PC-9 (cell line): Measurements from ENCODE around the gene EFNA4. TPM values are rescaled to one million over a fixed set of nuclear protein-coding genes. Genes with fewer than 3 reads are reported as not detected.
A peak's percentile ranks its signal among the peaks of the same experiment; 100 is the strongest.

Experiments
- BruUV-seq: library from RNA; stranded (reverse); fragments of 400-500 nt; replicated peaks from 2 replicates; lab custom pipeline; 2021; lab: Mats Ljungman, UMichigan
- CTCF ChIA-PET: fragments of 300-600 bp; sonication (Branson Sonifier 250); formaldehyde crosslinking; loops from one replicate; lab custom pipeline; 2022; ENCODE audit warnings: antibody characterized with exemption; lab: Charles Lee
- POLR2A ChIA-PET: fragments of 300-600 bp; sonication (Branson Sonifier 250); formaldehyde crosslinking; loops from one replicate; lab custom pipeline; 2022; ENCODE audit warnings: antibody characterized with exemption; ENCODE audit not compliant: unreplicated experiment; lab: Charles Lee
- DNase-seq, 2 experiments: peaks; one replicate each; pipeline versions ENCODE4 v3.0.0 to v3.0.0-alpha.2; 2015 to 2022; ENCODE audit warnings: mixed read lengths in 1 of 2
- H2AFZ ChIP-seq: fragments of 200-600 bp; sonication (generic); 2 replicates; pipeline ENCODE4 v1.8.1; 2017; ENCODE audit warnings: antibody characterized with exemption
- H3F3A ChIP-seq: fragments of 200-600 bp; sonication (generic); 2 replicates; pipeline ENCODE4 v1.8.1; 2017; ENCODE audit warnings: antibody characterized with exemption, mild to moderate bottlenecking, low read depth; ENCODE audit not compliant: insufficient read depth
- H3K27ac ChIP-seq: fragments of 200-600 bp; sonication (generic); 2 replicates; pipeline ENCODE4 v1.6.1; 2016; ENCODE audit warnings: mixed run types
- H3K27me3 ChIP-seq: fragments of 200-600 bp; sonication (generic); 2 replicates; pipeline ENCODE4 v1.6.1; 2016; ENCODE audit warnings: low read depth, mixed run types; ENCODE audit not compliant: insufficient read depth
- H3K36me3 ChIP-seq: fragments of 200-600 bp; sonication (generic); 2 replicates; pipeline ENCODE4 v1.6.1; 2016; ENCODE audit warnings: low read depth, mixed run types
- H3K4me1 ChIP-seq: fragments of 200-600 bp; sonication (generic); replicated peaks from 2 replicates; pipeline ENCODE4 v1.6.1; 2016; ENCODE audit warnings: mixed run types; ENCODE audit not compliant: insufficient read depth
- H3K4me2 ChIP-seq: fragments of 200-600 bp; sonication (generic); 2 replicates; pipeline ENCODE4 v1.6.1; 2017; ENCODE audit warnings: mixed run types
- H3K4me3 ChIP-seq: fragments of 200-600 bp; sonication (generic); 2 replicates; pipeline ENCODE4 v1.6.1; 2016; ENCODE audit warnings: mixed run types
- H3K79me2 ChIP-seq: fragments of 200-600 bp; sonication (generic); 2 replicates; pipeline ENCODE4 v1.6.1; 2017; ENCODE audit warnings: low read depth, mixed run types
- H3K9me2 ChIP-seq: fragments of 200-600 bp; sonication (generic); 2 replicates; pipeline ENCODE4 v1.8.1; 2017; ENCODE audit warnings: mild to moderate bottlenecking; ENCODE audit not compliant: insufficient read depth
- H3K9me3 ChIP-seq: fragments of 200-600 bp; sonication (generic); 2 replicates; pipeline ENCODE4 v1.8.1; 2016; ENCODE audit warnings: low read depth; ENCODE audit not compliant: insufficient read depth
- H4K20me1 ChIP-seq: fragments of 200-600 bp; sonication (generic); 2 replicates; pipeline ENCODE4 v1.8.1; 2017; ENCODE audit not compliant: insufficient read depth
- EZH2 ChIP-seq: fragments of 200-600 bp; sonication (generic); IDR thresholded peaks from 2 replicates; pipeline ENCODE4 v1.8.0; 2017; ENCODE audit warnings: antibody characterized with exemption, low read depth
- intact Hi-C: fragments of 100-400 bp; cut with micrococcal nuclease; formaldehyde crosslinking; loops from one replicate; pipeline ENCODE4 v1.10.0; 2022; ENCODE audit not compliant: unreplicated experiment
- total RNA-seq: library from RNA; stranded (reverse); gene quantifications from 2 replicates; pipeline ENCODE4 v1.2.3, GENCODE V29; 2021
- TF ChIP-seq, protein P1 (sequence below): fragments of 200-600 bp; sonication (generic); conservative IDR thresholded peaks from 2 replicates; pipeline ENCODE4 v1.6.1; 2017; ENCODE audit warnings: mixed run types, antibody characterized with exemption, mild to moderate bottlenecking, moderate library complexity

EFNA4 gene
- total RNA-seq, 1 experiment from 2014 or later = 14.0 TPM

GRCh38 chr1:155073377-155074242, 10.1 kb downstream of the EFNA4 start:
- H2AFZ ChIP-seq = no peak overlapping the region
- intact Hi-C loops = no loop called here
- no peaks in the 10 kb centered on the region; the same call in 1 of the 2 replicates for H4K20me1 ChIP-seq
- TF ChIP-seq, protein P1, sequence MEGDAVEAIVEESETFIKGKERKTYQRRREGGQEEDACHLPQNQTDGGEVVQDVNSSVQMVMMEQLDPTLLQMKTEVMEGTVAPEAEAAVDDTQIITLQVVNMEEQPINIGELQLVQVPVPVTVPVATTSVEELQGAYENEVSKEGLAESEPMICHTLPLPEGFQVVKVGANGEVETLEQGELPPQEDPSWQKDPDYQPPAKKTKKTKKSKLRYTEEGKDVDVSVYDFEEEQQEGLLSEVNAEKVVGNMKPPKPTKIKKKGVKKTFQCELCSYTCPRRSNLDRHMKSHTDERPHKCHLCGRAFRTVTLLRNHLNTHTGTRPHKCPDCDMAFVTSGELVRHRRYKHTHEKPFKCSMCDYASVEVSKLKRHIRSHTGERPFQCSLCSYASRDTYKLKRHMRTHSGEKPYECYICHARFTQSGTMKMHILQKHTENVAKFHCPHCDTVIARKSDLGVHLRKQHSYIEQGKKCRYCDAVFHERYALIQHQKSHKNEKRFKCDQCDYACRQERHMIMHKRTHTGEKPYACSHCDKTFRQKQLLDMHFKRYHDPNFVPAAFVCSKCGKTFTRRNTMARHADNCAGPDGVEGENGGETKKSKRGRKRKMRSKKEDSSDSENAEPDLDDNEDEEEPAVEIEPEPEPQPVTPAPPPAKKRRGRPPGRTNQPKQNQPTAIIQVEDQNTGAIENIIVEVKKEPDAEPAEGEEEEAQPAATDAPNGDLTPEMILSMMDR = no peak
- TF ChIP-seq EZH2 = no peak
- no TSS peak for BruUV-seq
- no peak for DNase-seq
- H3K36me3 ChIP-seq = no peaks in the 10 kb centered on the region
- H3K27me3 ChIP-seq = no peaks in the 10 kb centered on the region
- H3F3A ChIP-seq = peaks cover 36% of the 10 kb centered on the region; the same call in 1 of the 2 replicates
- ChIA-PET CTCF (no interaction called here), POLR2A (no interaction called here)
- H3K4me2 ChIP-seq = no peak overlapping the region
- no peak overlapping the region for H3K4me3 ChIP-seq
- no peaks in the 10 kb centered on the region for H3K9me2 ChIP-seq
- H3K27ac ChIP-seq = no peak overlapping the region
- peaks cover 14% of the 10 kb centered on the region for H3K4me1 ChIP-seq
- no peaks in the 10 kb centered on the region for H3K9me3 ChIP-seq
- H3K79me2 ChIP-seq = no peaks in the 10 kb centered on the region

- H3F3A ChIP-seq = peaks cover 29% of the 10 kb centered on the region; the same call in 1 of the 2 replicates
- CTCF ChIA-PET = interaction anchor here (0.6 to 0.8 kb wide), 3 partner anchors 10 to 597 kb away, joined by 3 read pairs; no protein-coding TSS in a partner anchor
- H3K27ac ChIP-seq = no peak overlapping the region
- H3K36me3 ChIP-seq = no peaks in the 10 kb centered on the region
- no TSS peak for BruUV-seq
- no peaks in the 10 kb centered on the region for H3K79me2 ChIP-seq
- H3K27me3 ChIP-seq = peaks cover 18% of the 10 kb centered on the region
- intact Hi-C loops = no loop called here
- no peak for DNase-seq
- no peak overlapping the region for H3K4me2 ChIP-seq
- no peak overlapping the region for H2AFZ ChIP-seq
- TF ChIP-seq EZH2 = no peak
- POLR2A ChIA-PET = interaction anchor here (0.6 kb wide), 1 partner anchor 970 kb away, joined by 4 read pairs; no protein-coding TSS in a partner anchor
- H3K9me2 ChIP-seq = no peaks in the 10 kb centered on the region
- H3K4me3 ChIP-seq = no peak overlapping the region
- no peaks in the 10 kb centered on the region for H4K20me1 ChIP-seq
- no peaks in the 10 kb centered on the region for H3K9me3 ChIP-seq
- H3K4me1 ChIP-seq = peaks cover 29% of the 10 kb centered on the region
Measured at GRCh38 chr1:155075535-155075934, 12.0 kb downstream of the EFNA4 start.

DNA sequence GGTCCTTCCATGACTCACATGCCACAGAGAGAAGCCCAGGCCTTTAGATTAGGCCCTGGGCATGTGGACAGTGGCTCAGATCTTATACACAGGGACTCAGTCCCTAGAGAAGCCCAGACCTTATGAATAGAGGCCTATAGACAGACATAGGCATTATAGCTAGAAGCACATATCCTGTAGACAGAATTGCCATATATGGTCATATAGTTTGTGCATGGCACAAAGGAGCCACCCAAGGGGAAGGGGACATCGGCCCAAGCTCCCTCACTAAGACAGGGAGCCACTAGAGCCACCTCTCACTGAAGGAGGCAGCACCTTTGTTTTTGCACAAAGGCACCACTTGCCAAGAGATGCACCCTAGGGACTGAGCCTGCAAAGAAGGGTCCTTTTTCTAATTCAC, 12.8 kb downstream of the EFNA4 start:
- H3K79me2 ChIP-seq = no peaks in the 10 kb centered on the region
- POLR2A ChIA-PET = no interaction called here
- no peaks in the 10 kb centered on the region for H3K36me3 ChIP-seq
- no TSS peak for BruUV-seq
- H3K4me2 ChIP-seq = no peak overlapping the region
- peaks cover 25% of the 10 kb centered on the region for H3K27me3 ChIP-seq
- intact Hi-C loops = no loop called here
- H3K27ac ChIP-seq = no peak overlapping the region
- H3K4me1 ChIP-seq = peaks cover 33% of the 10 kb centered on the region
- H3F3A ChIP-seq = peaks cover 33% of the 10 kb centered on the region; the same call in 1 of the 2 replicates
- no peaks in the 10 kb centered on the region for H3K9me3 ChIP-seq
- no peak for TF ChIP-seq EZH2
- TF ChIP-seq, protein P1 = no peak
- H3K9me2 ChIP-seq = no peaks in the 10 kb centered on the region
- no peak overlapping the region for H3K4me3 ChIP-seq
- no peaks in the 10 kb centered on the region for H4K20me1 ChIP-seq
- peak in 1 of 2 experiments; percentile 10 for DNase-seq
- CTCF ChIA-PET = interaction anchor here (0.6 kb wide), 2 partner anchors 91 to 598 kb away, joined by 3 read pairs; no protein-coding TSS in a partner anchor
- H2AFZ ChIP-seq = no peak overlapping the region
